T-cell (primary cell): ENCODE results near the gene PPP1R13L. TPM values are rescaled to one million over a fixed set of nuclear protein-coding genes. Genes with fewer than 3 reads are reported as not detected.

Experiments
- ATAC-seq, 4 experiments: fragments of 200-7000 bp in 3 of 4; fragments of 150-1000 bp in 1 of 4; cut with Tn5 transposase; replicated peaks in 1 of 4; 1 replicate in 3 of 4; 2 replicates in 1 of 4; pipeline ENCODE4 v1.10.0; 2021; ENCODE audit warnings: moderate library complexity in 3 of 4, mild to moderate bottlenecking in 2 of 4, moderate number of reproducible peaks in 1 of 4
- CTCF ChIA-PET, 2 donors: fragments of 300-600 bp; sonication (Branson Sonifier 250); formaldehyde crosslinking; loops; one replicate each; lab custom pipeline; 2022; ENCODE audit warnings: antibody characterized with exemption in 2 of 2; lab: Charles Lee
- POLR2A ChIA-PET, 2 donors: fragments of 300-600 bp; sonication (Branson Sonifier 250); formaldehyde crosslinking; loops; one replicate each; lab custom pipeline; 2022; ENCODE audit warnings: antibody characterized with exemption in 2 of 2; lab: Charles Lee
- DNase-seq, 35 experiments: peaks; one replicate each; pipeline versions ENCODE4 v3.0.0 to v3.0.0-alpha.2; 2013 to 2023
- H3K27ac ChIP-seq: one replicate; pipeline ENCODE4 v1.5.1; 2013; ENCODE audit warnings: low read length
- H3K27me3 ChIP-seq, 2 experiments: replicated peaks in 1 of 2; 1 replicate in 1 of 2; 2 replicates in 1 of 2; pipeline versions ENCODE4 v1.6.1 to v1.7.0; 2013; ENCODE audit warnings: low read length in 1 of 2, mixed read lengths in 1 of 2; ENCODE audit not compliant: control insufficient read depth in 2 of 2, insufficient read depth in 2 of 2; ENCODE audit errors: extremely low read depth in 1 of 2
- H3K36me3 ChIP-seq, 2 donors: 1 replicate in 1 of 2; 2 replicates in 1 of 2; pipeline versions ENCODE4 v1.6.1 to v1.7.0; 2013; ENCODE audit warnings: low read length in 1 of 2; ENCODE audit not compliant: control insufficient read depth in 2 of 2, insufficient read depth in 1 of 2; ENCODE audit errors: extremely low read depth in 1 of 2
- H3K4me1 ChIP-seq, 2 experiments: 1 replicate in 1 of 2; 2 replicates in 1 of 2; pipeline versions ENCODE4 v1.6.1 to v1.7.0; 2013; ENCODE audit warnings: low read length in 2 of 2, mixed read lengths in 1 of 2; ENCODE audit not compliant: insufficient read depth in 2 of 2, control insufficient read depth in 1 of 2; ENCODE audit errors: extremely low read depth in 1 of 2
- H3K4me3 ChIP-seq, 2 donors: 1 replicate in 1 of 2; 2 replicates in 1 of 2; pipeline versions ENCODE4 v1.5.1 to v1.7.0; 2013; ENCODE audit warnings: mild to moderate bottlenecking in 2 of 2, low read length in 1 of 2, moderate library complexity in 1 of 2; ENCODE audit not compliant: control insufficient read depth in 1 of 2; ENCODE audit errors: extremely low read depth in 1 of 2
- H3K9me3 ChIP-seq: 2 replicates; pipeline ENCODE4 v1.7.0; 2013
- H3K27ac Mint-ChIP-seq, 2 donors: one replicate each; pipeline ENCODE4 v1.8.0; 2020 to 2021; ENCODE audit warnings: mild to moderate bottlenecking in 2 of 2, mixed read lengths in 2 of 2
- H3K27me3 Mint-ChIP-seq, 2 donors: one replicate each; pipeline ENCODE4 v1.8.0; 2021 to 2022; ENCODE audit warnings: mixed read lengths in 2 of 2
- H3K36me3 Mint-ChIP-seq: one replicate; pipeline ENCODE4 v1.8.0; 2021; ENCODE audit warnings: mixed read lengths
- H3K4me1 Mint-ChIP-seq, 3 donors: one replicate each; pipeline ENCODE4 v1.8.0; 2020 to 2022; ENCODE audit warnings: mixed read lengths in 3 of 3, mild to moderate bottlenecking in 1 of 3
- H3K4me3 Mint-ChIP-seq, 3 donors: one replicate each; pipeline ENCODE4 v1.8.0; 2020 to 2022; ENCODE audit warnings: mild to moderate bottlenecking in 3 of 3, mixed read lengths in 3 of 3, moderate library complexity in 3 of 3
- H3K9me3 Mint-ChIP-seq, 3 donors: one replicate each; pipeline ENCODE4 v1.8.0; 2020 to 2022; ENCODE audit warnings: mixed read lengths in 3 of 3
- WGBS: methylation state at CpG from one replicate; pipeline ENCODE4 v1.1.5; 2013; ENCODE audit warnings: missing lambda C conversion rate; ENCODE audit not compliant: insufficient coverage; 5-methylcytosine and 5-hydroxymethylcytosine counted together
- total RNA-seq, 35 experiments: library from RNA in 6 of 35; stranded (reverse) in 6 of 35; fragments of 120-200 nt in 1 of 35; gene quantifications; one replicate each; pipeline versions ENCODE4 v1.2.1 to v1.2.4 and lab custom pipeline; 2013 to 2026

PPP1R13L gene
- total RNA-seq, 5 donors from 2014 or later (not counting 1 experiment from before 2014, with no cell fraction given): 7.9 to 15.7 (median 12.5) TPM

DNA sequence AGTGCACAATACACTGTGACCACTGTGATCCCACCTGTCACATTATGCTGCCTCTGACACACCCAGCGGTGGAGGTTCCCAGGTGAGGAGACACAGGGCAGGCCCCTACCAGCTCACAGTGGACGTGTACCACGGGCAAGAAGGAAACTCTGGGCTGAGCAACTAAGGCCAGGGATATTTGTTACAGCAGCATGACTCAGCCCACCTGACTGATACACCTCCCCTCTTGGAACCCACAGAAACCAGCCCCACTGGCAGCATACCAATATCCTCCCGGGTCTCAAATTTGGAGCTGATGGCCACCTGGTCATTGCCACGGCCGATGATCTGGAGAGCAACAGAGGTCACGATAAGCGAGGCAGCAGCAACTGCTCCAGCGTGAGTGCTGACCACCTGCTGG is 49.5 kb downstream of the PPP1R13L start:
- DNase-seq (no peak), ATAC-seq (no peak)
- H3K4me3 Mint-ChIP-seq: no peak overlapping the region
- CTCF ChIA-PET: no interaction called here
- Histone ChIP-seq H3K4me3 (no peak overlapping the region), H3K36me3 (peaks cover 8 to 22% of the 10 kb centered on the region in 2 donors), H3K4me1 (peaks cover 0 to 4% of the 10 kb centered on the region in 2 experiments), H3K9me3 (no peaks in the 10 kb centered on the region), H3K27me3 (no peaks in the 10 kb centered on the region), H3K27ac (no peak overlapping the region)
- WGBS: 98% methylated on average over 9 of the region's 9 CpGs
- POLR2A ChIA-PET: no interaction called here
- peaks cover 33% of the 10 kb centered on the region for H3K36me3 Mint-ChIP-seq
- H3K27ac Mint-ChIP-seq: no peak overlapping the region
- no peaks in the 10 kb centered on the region for H3K4me1 Mint-ChIP-seq
- no peaks in the 10 kb centered on the region for H3K27me3 Mint-ChIP-seq
- H3K9me3 Mint-ChIP-seq: no peaks in the 10 kb centered on the region

DNA sequence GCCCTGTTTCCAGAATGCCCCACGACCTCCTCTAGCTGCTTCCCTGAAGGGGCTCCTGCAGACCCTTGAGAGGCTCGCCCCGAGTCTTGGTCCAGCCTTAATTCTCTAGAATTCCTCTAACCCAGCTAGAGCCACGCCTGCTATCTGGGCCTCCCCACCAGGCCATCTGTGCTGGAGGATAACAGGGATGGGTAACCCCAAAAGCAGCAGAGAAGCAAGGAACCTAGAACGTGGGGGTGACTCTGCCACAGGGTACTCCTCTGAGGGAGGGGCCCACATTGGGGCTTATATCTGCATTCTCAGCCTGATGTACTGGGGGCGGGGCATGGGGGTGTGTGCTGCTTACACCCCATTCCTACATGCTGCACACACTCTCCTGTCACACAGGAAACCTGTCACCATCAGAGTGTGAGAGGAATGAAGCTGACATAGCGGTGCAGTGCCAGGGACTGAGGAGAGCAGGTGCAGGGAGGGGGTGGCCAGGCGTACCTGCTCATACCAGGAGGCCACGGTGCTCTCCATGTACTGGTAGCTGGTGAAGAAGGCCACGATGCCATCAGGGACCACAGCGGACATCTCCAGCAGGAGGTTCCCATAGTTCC is 50.5 kb downstream of the PPP1R13L start:
- WGBS: 86% methylated on average over 7 of the region's 11 CpGs
- Mint-ChIP-seq H3K9me3 (no peaks in the 10 kb centered on the region), H3K4me3 (no peak overlapping the region), H3K27me3 (no peaks in the 10 kb centered on the region), H3K36me3 (peaks cover 34% of the 10 kb centered on the region), H3K27ac (no peak overlapping the region), H3K4me1 (no peaks in the 10 kb centered on the region)
- no peaks in the 10 kb centered on the region for H3K9me3 ChIP-seq
- ATAC-seq: no peak
- H3K27ac ChIP-seq: no peak overlapping the region
- peaks cover 11 to 22% of the 10 kb centered on the region in 2 donors for H3K36me3 ChIP-seq
- POLR2A ChIA-PET: no interaction called here
- no peaks in the 10 kb centered on the region for H3K27me3 ChIP-seq
- CTCF ChIA-PET: no interaction called here
- DNase-seq: no peak
- H3K4me3 ChIP-seq: no peak overlapping the region
- peaks cover 0 to 4% of the 10 kb centered on the region in 2 experiments for H3K4me1 ChIP-seq

DNA sequence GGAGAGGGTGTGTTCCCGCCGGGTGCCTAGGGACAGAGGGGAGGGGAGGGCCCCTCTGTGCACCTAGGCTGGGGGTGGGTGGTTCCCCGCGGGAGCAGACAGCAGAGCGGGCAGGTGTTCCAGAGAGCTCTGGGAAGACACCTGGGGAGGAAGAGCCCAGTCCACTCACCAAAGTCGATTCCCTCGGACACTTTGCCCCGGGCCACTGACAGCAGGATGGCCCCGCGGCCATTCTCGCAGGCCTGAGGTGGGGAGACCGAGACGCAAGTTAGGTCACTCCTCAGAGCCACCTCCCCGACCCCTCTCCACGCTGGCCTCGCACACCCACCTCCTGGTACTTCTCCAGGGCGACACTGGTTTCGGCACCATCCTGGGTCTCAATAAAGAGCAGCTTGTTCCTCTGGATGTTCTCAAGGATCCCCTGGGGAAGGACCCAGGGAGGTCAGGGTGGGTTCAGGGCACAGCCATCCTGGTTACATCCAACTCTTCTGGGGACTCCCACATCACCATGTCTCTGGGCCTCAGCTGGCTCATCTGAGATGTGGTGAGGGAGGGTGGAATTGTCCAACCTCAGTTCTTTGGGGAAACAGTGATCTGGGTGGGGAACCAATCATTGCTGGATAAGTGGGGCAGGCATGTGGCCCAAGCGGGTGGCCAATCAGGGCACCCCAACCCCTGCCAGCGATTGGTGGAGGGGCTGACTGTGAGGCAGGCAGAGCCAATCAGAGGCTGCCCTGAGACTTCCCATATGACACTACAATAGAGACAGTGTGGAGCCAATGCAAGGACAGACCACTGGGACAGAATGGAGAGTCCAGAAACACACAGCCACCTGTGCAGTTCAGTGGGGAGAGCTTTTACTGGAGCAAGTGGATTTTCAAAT is 51.7 kb downstream of the PPP1R13L start:
- no peaks in the 10 kb centered on the region for H3K4me1 Mint-ChIP-seq
- POLR2A ChIA-PET: no interaction called here

DNA sequence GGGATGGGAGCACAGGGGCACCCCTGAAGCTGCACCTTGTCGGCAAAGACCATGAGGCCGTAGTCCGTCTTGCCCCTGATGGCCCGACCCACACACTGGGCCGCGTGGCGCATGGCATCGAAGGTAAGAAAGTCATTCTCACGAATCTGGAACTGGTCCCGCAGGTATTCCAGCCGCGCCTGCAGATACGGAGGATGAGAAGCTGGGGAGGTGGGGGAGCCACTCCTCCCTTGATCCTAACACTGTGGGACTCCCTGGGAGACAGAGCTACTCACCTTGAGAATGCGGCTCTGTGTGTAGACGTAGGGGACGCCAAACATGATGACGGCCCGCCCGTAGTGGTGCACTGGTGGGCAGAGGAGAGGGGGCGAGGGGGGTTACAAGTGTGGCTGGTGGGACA is 52.4 kb downstream of the PPP1R13L start:
- peaks cover 0 to 4% of the 10 kb centered on the region in 2 experiments for H3K4me1 ChIP-seq
- Mint-ChIP-seq H3K4me1 (no peaks in the 10 kb centered on the region), H3K36me3 (peaks cover 22% of the 10 kb centered on the region), H3K4me3 (no peak overlapping the region), H3K9me3 (no peaks in the 10 kb centered on the region), H3K27me3 (no peaks in the 10 kb centered on the region), H3K27ac (no peak overlapping the region)
- H3K4me3 ChIP-seq: no peak overlapping the region
- ATAC-seq (no peak), DNase-seq (no peak)
- H3K9me3 ChIP-seq: no peaks in the 10 kb centered on the region
- peaks cover 9 to 19% of the 10 kb centered on the region in 2 donors for H3K36me3 ChIP-seq
- POLR2A ChIA-PET: no interaction called here
- CTCF ChIA-PET: no interaction called here
- peaks cover 0 to 7% of the 10 kb centered on the region in 2 experiments for H3K27me3 ChIP-seq
- 91% methylated on average over 12 of the region's 20 CpGs for WGBS
- H3K27ac ChIP-seq: no peak overlapping the region

More for the DNA sequence above, 51.7 kb downstream of the PPP1R13L start:
- Mint-ChIP-seq H3K4me3 (no peak overlapping the region), H3K36me3 (peaks cover 28% of the 10 kb centered on the region), H3K27me3 (no peaks in the 10 kb centered on the region), H3K27ac (no peak overlapping the region), H3K9me3 (no peaks in the 10 kb centered on the region)
- Histone ChIP-seq H3K36me3 (peaks cover 9 to 19% of the 10 kb centered on the region in 2 donors), H3K4me3 (no peak overlapping the region), H3K27ac (no peak overlapping the region), H3K4me1 (peaks cover 0 to 4% of the 10 kb centered on the region in 2 experiments), H3K27me3 (no peaks in the 10 kb centered on the region), H3K9me3 (no peaks in the 10 kb centered on the region)
- no peak for DNase-seq
- no peak for ATAC-seq
- 100% methylated on average over 15 of the region's 20 CpGs for WGBS
- CTCF ChIA-PET: no interaction called here

DNA sequence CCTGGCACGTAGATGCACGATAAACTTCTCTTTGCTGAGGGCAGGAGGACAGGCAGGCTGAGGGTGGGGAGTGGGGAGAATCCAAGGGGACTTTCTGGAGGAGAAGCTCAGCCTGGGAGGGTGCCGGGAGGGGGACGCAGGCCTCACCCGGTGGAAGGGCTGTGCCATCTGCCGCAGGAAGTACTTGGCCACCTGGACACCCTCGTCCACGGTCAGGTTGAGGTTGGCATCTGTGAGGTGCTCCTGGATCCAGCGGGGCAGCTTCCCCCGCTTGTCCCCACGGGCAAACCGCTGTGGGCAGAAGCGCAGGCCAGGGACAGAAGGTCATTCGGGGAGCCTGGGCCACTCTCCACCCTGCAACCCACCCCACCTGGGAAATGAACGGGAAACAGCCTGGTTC is 52.8 kb downstream of the PPP1R13L start:
- no peak overlapping the region for H3K4me3 Mint-ChIP-seq
- H3K4me3 ChIP-seq: no peak overlapping the region
- H3K27me3 ChIP-seq: peaks cover 0 to 10% of the 10 kb centered on the region in 2 experiments
- no peak overlapping the region for H3K27ac ChIP-seq
- ATAC-seq (no peak), DNase-seq (no peak)
- H3K9me3 ChIP-seq: no peaks in the 10 kb centered on the region
- H3K27ac Mint-ChIP-seq: no peak overlapping the region
- H3K4me1 Mint-ChIP-seq: no peaks in the 10 kb centered on the region
- ChIA-PET CTCF (no interaction called here), POLR2A (no interaction called here)
- 88% methylated on average over 13 of the region's 15 CpGs for WGBS
- H3K36me3 ChIP-seq: peaks cover 9 to 19% of the 10 kb centered on the region in 2 donors
- H3K4me1 ChIP-seq: peaks cover 0 to 4% of the 10 kb centered on the region in 2 experiments
- H3K27me3 Mint-ChIP-seq: no peaks in the 10 kb centered on the region
- H3K36me3 Mint-ChIP-seq: peaks cover 22% of the 10 kb centered on the region
- H3K9me3 Mint-ChIP-seq: no peaks in the 10 kb centered on the region

DNA sequence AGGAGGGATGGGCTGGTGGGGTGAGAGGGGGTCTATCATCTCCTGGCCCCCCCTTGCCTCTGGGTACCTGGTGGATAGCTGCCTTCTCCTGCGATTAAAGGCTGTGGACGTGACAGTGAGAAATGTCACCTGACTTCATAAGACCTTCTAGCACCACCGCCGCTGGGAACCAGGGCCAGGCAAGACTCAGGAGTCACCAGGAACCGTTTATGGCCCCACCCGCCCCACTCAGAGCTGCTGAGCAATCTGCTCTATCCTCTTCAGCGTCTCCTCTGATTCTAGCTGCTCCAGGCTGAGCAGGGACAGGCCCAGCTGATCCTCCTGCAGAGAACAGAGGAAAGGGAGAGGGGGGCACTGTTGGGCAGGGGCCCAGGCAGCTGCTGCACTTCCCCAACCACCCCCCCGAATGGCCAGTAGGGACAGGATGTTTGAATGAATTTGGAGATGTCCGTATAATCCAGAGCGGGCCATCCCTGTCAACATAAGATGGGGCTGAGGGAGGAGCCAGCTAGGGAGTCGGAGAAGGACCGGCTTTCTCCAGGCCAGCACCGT is 53.4 kb downstream of the PPP1R13L start:
- no peaks in the 10 kb centered on the region for H3K9me3 Mint-ChIP-seq
- Histone ChIP-seq H3K9me3 (no peaks in the 10 kb centered on the region), H3K4me1 (peaks cover 0 to 4% of the 10 kb centered on the region in 2 experiments), H3K4me3 (no peak overlapping the region), H3K27ac (no peak overlapping the region), H3K27me3 (peaks cover 0 to 15% of the 10 kb centered on the region in 2 experiments), H3K36me3 (peaks cover 9 to 19% of the 10 kb centered on the region in 2 donors)
- no peaks in the 10 kb centered on the region for H3K4me1 Mint-ChIP-seq
- H3K4me3 Mint-ChIP-seq: no peak overlapping the region
- POLR2A ChIA-PET: no interaction called here
- H3K27ac Mint-ChIP-seq: no peak overlapping the region
- ATAC-seq (no peak), DNase-seq (no peak)
- CTCF ChIA-PET: no interaction called here
- no peaks in the 10 kb centered on the region for H3K27me3 Mint-ChIP-seq
- H3K36me3 Mint-ChIP-seq: peaks cover 19% of the 10 kb centered on the region
- WGBS: 94% methylated on average over 4 of the region's 13 CpGs
